Liver (tissue), 9 donors: ENCODE results near the gene HACL1. TPM values are rescaled to one million over a fixed set of nuclear protein-coding genes. Genes with fewer than 3 reads are reported as not detected.

Source experiments
- DNase-seq: peaks from one replicate; pipeline ENCODE4 v3.0.0-alpha.2; 2017; ENCODE audit warnings: low spot score
- H3K27ac ChIP-seq, 2 donors: one replicate each; pipeline ENCODE4 v1.7.0; 2013; ENCODE audit warnings: inconsistent platforms in 2 of 2, low read length in 2 of 2, control low read depth in 1 of 2, low read depth in 1 of 2, mild to moderate bottlenecking in 1 of 2
- H3K27me3 ChIP-seq, 4 donors: one replicate each; pipeline versions ENCODE4 v1.6.1 to v1.7.0; 2013; ENCODE audit warnings: low read length in 3 of 4, inconsistent platforms in 1 of 4, mild to moderate bottlenecking in 1 of 4, moderate library complexity in 1 of 4; ENCODE audit not compliant: control insufficient read depth in 4 of 4, insufficient read depth in 4 of 4
- H3K36me3 ChIP-seq, 4 donors: one replicate each; pipeline versions ENCODE4 v1.6.1 to v1.7.0; 2013; ENCODE audit warnings: low read length in 3 of 4, mild to moderate bottlenecking in 3 of 4, low read depth in 1 of 4, moderate library complexity in 1 of 4; ENCODE audit not compliant: control insufficient read depth in 4 of 4, insufficient read depth in 3 of 4
- H3K4me1 ChIP-seq, 4 donors: one replicate each; pipeline versions ENCODE4 v1.6.1 to v1.7.0; 2013; ENCODE audit warnings: low read length in 3 of 4, mild to moderate bottlenecking in 3 of 4, moderate library complexity in 1 of 4; ENCODE audit not compliant: control insufficient read depth in 4 of 4, insufficient read depth in 4 of 4
- H3K4me3 ChIP-seq, 3 donors: one replicate each; pipeline versions ENCODE4 v1.6.1 to v1.7.0; 2013; ENCODE audit warnings: low read length in 3 of 3, control low read depth in 1 of 3, low read depth in 1 of 3, mild to moderate bottlenecking in 1 of 3
- H3K9ac ChIP-seq, 2 donors: one replicate each; pipeline ENCODE4 v1.7.0; 2013; ENCODE audit warnings: low read length in 2 of 2, mild to moderate bottlenecking in 2 of 2, moderate library complexity in 2 of 2, control low read depth in 1 of 2, low read depth in 1 of 2
- H3K9me3 ChIP-seq, 4 donors: one replicate each; pipeline versions ENCODE4 v1.6.1 to v1.7.0; 2013; ENCODE audit warnings: low read length in 3 of 4; ENCODE audit not compliant: control insufficient read depth in 4 of 4
- EGR1 ChIP-seq, 2 donors: IDR thresholded peaks; 2 replicates each; pipeline ENCODE4 v1.6.1; 2016 to 2018; ENCODE audit warnings: antibody characterized with exemption in 2 of 2, low read depth in 2 of 2
- FOXA1 ChIP-seq: IDR thresholded peaks from 2 replicates; pipeline ENCODE4 v1.6.1; 2016; ENCODE audit warnings: antibody characterized with exemption
- FOXA2 ChIP-seq: IDR thresholded peaks from 2 replicates; pipeline ENCODE4 v1.6.1; 2016; ENCODE audit warnings: antibody characterized with exemption
- GABPA ChIP-seq, 2 donors: IDR thresholded peaks in 1 of 2; conservative IDR thresholded peaks in 1 of 2; 2 replicates each; pipeline ENCODE4 v1.6.1; 2016; ENCODE audit warnings: antibody characterized with exemption in 2 of 2, mild to moderate bottlenecking in 1 of 2, moderate library complexity in 1 of 2
- HNF4A ChIP-seq, 2 donors: conservative IDR thresholded peaks; 2 replicates each; pipeline ENCODE4 v1.6.1; 2016; ENCODE audit warnings: antibody characterized with exemption in 2 of 2, mild to moderate bottlenecking in 2 of 2
- HNF4G ChIP-seq: IDR thresholded peaks from 2 replicates; pipeline ENCODE4 v1.6.1; 2016; ENCODE audit warnings: antibody characterized with exemption
- JUND ChIP-seq, 2 donors: IDR thresholded peaks; 2 replicates each; pipeline ENCODE4 v1.6.1; 2016; ENCODE audit warnings: antibody characterized with exemption in 2 of 2
- NR2F2 ChIP-seq: IDR thresholded peaks from 2 replicates; pipeline ENCODE4 v1.6.1; 2016; ENCODE audit warnings: antibody characterized with exemption
- RAD21 ChIP-seq, 2 donors: IDR thresholded peaks; 2 replicates each; pipeline ENCODE4 v1.6.1; 2016; ENCODE audit warnings: antibody characterized with exemption in 2 of 2, mild to moderate bottlenecking in 2 of 2
- RXRA ChIP-seq, 2 donors: IDR thresholded peaks; 2 replicates each; pipeline ENCODE4 v1.6.1; 2017 to 2018; ENCODE audit warnings: antibody characterized with exemption in 2 of 2, mild to moderate bottlenecking in 1 of 2
- SP1 ChIP-seq: IDR thresholded peaks from 2 replicates; pipeline ENCODE4 v1.6.1; 2018; ENCODE audit warnings: antibody characterized with exemption, mild to moderate bottlenecking
- TAF1 ChIP-seq: conservative IDR thresholded peaks from 2 replicates; pipeline ENCODE4 v1.6.1; 2016; ENCODE audit warnings: antibody characterized with exemption, mild to moderate bottlenecking
- WGBS: extraction: QIAGEN DNeasy Blood & Tissue Kit; methylation state at CpG from one replicate; pipeline ENCODE4 v1.1.7; 2013; 5-methylcytosine and 5-hydroxymethylcytosine counted together
- polyA plus RNA-seq, 2 donors: library from polyadenylated mRNA; stranded (reverse) in 1 of 2; unstranded in 1 of 2; fragments of 200-250 nt in 1 of 2; fragments of >200 nt in 1 of 2; fragmentation: Nextera tagmentation in 1 of 2; extraction: Ambion mirVana in 1 of 2; gene quantifications; one replicate each; pipeline versions ENCODE4 v1.2.1 to v1.2.3, GENCODE V29; 2013 to 2015
- total RNA-seq, 2 donors: library from RNA; depleted of rRNA; stranded (reverse); fragments of >200 nt; gene quantifications; one replicate each; pipeline ENCODE4 v1.2.3, GENCODE V29; 2014
- TF ChIP-seq, protein P1 (sequence below): IDR thresholded peaks from 2 replicates; pipeline ENCODE4 v1.6.1; 2016; ENCODE audit warnings: antibody characterized with exemption
- TF ChIP-seq, protein P2 (sequence below): IDR thresholded peaks from 2 replicates; pipeline ENCODE4 v1.6.1; 2016; ENCODE audit warnings: antibody characterized with exemption
- TF ChIP-seq, protein P3 (sequence below): fragments of 150-350 bp; IDR thresholded peaks from 2 replicates; pipeline ENCODE4 v1.5.1; 2017; ENCODE audit warnings: improper control_type of control experiment, low read depth, low read length; ENCODE audit not compliant: missing input control
- TF ChIP-seq, protein P4 (sequence below): IDR thresholded peaks from 2 replicates; pipeline ENCODE4 v1.6.1; 2016; ENCODE audit warnings: antibody characterized with exemption, mild to moderate bottlenecking
- TF ChIP-seq, protein P5 (sequence below): IDR thresholded peaks from 2 replicates; pipeline ENCODE4 v1.6.1; 2016; ENCODE audit warnings: antibody characterized with exemption
- donor health status: healthy.
- donor health status: healthy.
- donor health status: healthy.
- donor health status: healthy.
- donor health status: healthy.

HACL1 gene
- total and polyA plus RNA-seq, 4 donors, result 13.4 to 46.9 (median 32.2) TPM

DNA sequence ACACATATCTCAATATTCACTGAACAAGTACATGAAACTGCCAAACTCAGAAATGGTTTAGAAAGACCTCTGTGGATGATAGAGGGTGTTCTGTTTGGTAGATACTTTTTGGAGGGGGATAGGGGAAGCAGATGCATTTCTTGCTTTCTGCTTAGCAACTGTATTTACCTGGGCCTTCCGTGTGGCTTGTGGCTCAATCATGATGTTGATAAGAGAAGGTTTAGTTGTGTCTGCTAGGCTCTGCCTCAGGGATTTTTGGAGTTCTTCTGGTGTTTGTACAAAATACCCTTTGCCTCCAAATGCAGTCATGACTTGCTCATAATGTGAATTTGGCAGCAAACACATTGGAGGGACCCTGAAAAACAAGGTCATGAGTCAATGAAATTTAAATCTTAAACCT is 38.2 kb downstream of the HACL1 start:
- WGBS, result 34% methylated on average over 1 of the region's 1 CpG
- no peak overlapping the region for H3K4me3 ChIP-seq

DNA sequence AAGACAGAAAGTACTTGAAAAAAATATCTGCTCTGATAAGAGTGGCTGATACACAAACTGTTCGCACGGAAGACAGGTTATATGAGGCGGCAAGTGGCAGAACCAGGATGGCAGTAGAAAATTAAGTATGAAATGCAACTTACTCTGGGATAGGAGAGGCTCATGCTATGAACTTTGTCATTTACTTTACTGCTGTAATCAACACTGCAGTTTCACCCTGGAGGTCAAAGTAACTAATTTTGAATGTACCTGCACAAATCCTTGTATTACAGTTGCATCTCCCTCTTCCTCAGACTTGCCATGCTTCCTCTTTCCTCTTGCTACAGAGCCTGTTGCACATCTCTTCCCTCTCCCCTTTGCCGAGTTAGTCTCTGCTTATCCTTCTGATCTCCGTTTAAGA is 38.8 kb downstream of the HACL1 start:
- no peak for TF ChIP-seq NR2F2
- TF ChIP-seq JUND (IDR thresholded peaks at IDR 0.05), result peak in 1 of 2 donors; percentile 72
- TF ChIP-seq, protein P1, sequence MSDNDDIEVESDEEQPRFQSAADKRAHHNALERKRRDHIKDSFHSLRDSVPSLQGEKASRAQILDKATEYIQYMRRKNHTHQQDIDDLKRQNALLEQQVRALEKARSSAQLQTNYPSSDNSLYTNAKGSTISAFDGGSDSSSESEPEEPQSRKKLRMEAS, result peak; percentile 27
- peak; percentile 82 for TF ChIP-seq FOXA2
- TF ChIP-seq, protein P2, sequence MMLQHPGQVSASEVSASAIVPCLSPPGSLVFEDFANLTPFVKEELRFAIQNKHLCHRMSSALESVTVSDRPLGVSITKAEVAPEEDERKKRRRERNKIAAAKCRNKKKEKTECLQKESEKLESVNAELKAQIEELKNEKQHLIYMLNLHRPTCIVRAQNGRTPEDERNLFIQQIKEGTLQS, result no peak
- TF ChIP-seq HNF4G, result peak; percentile 77
- TF ChIP-seq, protein P3, sequence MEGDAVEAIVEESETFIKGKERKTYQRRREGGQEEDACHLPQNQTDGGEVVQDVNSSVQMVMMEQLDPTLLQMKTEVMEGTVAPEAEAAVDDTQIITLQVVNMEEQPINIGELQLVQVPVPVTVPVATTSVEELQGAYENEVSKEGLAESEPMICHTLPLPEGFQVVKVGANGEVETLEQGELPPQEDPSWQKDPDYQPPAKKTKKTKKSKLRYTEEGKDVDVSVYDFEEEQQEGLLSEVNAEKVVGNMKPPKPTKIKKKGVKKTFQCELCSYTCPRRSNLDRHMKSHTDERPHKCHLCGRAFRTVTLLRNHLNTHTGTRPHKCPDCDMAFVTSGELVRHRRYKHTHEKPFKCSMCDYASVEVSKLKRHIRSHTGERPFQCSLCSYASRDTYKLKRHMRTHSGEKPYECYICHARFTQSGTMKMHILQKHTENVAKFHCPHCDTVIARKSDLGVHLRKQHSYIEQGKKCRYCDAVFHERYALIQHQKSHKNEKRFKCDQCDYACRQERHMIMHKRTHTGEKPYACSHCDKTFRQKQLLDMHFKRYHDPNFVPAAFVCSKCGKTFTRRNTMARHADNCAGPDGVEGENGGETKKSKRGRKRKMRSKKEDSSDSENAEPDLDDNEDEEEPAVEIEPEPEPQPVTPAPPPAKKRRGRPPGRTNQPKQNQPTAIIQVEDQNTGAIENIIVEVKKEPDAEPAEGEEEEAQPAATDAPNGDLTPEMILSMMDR, result no peak
- peak; percentile 68 to 76 for TF ChIP-seq RXRA (IDR thresholded peaks at IDR 0.05)
- peak; percentile 42 for TF ChIP-seq FOXA1
- peak; percentile 94 to 98 for TF ChIP-seq HNF4A (conservative IDR thresholded peaks at IDR 0.05)
- TF ChIP-seq EGR1 (IDR thresholded peaks at IDR 0.05; ENCODE audit: low read depth in 2 of 2), result no peak
- TF ChIP-seq, protein P4, sequence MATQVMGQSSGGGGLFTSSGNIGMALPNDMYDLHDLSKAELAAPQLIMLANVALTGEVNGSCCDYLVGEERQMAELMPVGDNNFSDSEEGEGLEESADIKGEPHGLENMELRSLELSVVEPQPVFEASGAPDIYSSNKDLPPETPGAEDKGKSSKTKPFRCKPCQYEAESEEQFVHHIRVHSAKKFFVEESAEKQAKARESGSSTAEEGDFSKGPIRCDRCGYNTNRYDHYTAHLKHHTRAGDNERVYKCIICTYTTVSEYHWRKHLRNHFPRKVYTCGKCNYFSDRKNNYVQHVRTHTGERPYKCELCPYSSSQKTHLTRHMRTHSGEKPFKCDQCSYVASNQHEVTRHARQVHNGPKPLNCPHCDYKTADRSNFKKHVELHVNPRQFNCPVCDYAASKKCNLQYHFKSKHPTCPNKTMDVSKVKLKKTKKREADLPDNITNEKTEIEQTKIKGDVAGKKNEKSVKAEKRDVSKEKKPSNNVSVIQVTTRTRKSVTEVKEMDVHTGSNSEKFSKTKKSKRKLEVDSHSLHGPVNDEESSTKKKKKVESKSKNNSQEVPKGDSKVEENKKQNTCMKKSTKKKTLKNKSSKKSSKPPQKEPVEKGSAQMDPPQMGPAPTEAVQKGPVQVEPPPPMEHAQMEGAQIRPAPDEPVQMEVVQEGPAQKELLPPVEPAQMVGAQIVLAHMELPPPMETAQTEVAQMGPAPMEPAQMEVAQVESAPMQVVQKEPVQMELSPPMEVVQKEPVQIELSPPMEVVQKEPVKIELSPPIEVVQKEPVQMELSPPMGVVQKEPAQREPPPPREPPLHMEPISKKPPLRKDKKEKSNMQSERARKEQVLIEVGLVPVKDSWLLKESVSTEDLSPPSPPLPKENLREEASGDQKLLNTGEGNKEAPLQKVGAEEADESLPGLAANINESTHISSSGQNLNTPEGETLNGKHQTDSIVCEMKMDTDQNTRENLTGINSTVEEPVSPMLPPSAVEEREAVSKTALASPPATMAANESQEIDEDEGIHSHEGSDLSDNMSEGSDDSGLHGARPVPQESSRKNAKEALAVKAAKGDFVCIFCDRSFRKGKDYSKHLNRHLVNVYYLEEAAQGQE, result peak; percentile 48
- TF ChIP-seq RAD21 (IDR thresholded peaks at IDR 0.05), result peak; percentile 8 to 26
- TF ChIP-seq, protein P5, sequence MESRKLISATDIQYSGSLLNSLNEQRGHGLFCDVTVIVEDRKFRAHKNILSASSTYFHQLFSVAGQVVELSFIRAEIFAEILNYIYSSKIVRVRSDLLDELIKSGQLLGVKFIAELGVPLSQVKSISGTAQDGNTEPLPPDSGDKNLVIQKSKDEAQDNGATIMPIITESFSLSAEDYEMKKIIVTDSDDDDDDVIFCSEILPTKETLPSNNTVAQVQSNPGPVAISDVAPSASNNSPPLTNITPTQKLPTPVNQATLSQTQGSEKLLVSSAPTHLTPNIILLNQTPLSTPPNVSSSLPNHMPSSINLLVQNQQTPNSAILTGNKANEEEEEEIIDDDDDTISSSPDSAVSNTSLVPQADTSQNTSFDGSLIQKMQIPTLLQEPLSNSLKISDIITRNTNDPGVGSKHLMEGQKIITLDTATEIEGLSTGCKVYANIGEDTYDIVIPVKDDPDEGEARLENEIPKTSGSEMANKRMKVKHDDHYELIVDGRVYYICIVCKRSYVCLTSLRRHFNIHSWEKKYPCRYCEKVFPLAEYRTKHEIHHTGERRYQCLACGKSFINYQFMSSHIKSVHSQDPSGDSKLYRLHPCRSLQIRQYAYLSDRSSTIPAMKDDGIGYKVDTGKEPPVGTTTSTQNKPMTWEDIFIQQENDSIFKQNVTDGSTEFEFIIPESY, result no peak
- no peak for TF ChIP-seq GABPA (IDR thresholded peaks at IDR 0.05 in 1 of 2, conservative IDR thresholded peaks at IDR 0.05 in 1 of 2)
- TF ChIP-seq SP1, result peak; percentile 79
- Histone ChIP-seq H3K27ac (peak overlapping the region; percentile 53 to 67), H3K36me3 (peaks cover 4 to 25% (median 17%) of the 10 kb centered on the region in 4 donors), H3K9me3 (no peaks in the 10 kb centered on the region), H3K9ac (no peak overlapping the region), H3K4me3 (no peak overlapping the region), H3K4me1 (peaks cover 3 to 28% (median 18%) of the 10 kb centered on the region in 4 donors), H3K27me3 (no peaks in the 10 kb centered on the region)
- WGBS, result 38% methylated on average over 5 of the region's 5 CpGs
- DNase-seq, result no peak

More for the DNA sequence above, 38.2 kb downstream of the HACL1 start:
- Histone ChIP-seq H3K4me1 (peaks cover 3 to 25% (median 16%) of the 10 kb centered on the region in 4 donors), H3K36me3 (peaks cover 7 to 32% (median 20%) of the 10 kb centered on the region in 4 donors), H3K27me3 (no peaks in the 10 kb centered on the region), H3K9ac (no peak overlapping the region), H3K27ac (peak overlapping the region; percentile 53 to 67), H3K9me3 (no peaks in the 10 kb centered on the region)
- TF ChIP-seq FOXA2 (no peak), TAF1 (no peak), RXRA (IDR thresholded peaks at IDR 0.05) (no peak)
- TF ChIP-seq, protein P1, result no peak
- DNase-seq, result no peak
